Endometrial microvascular endothelial cells (primary cell): ENCODE data around the gene ERMAP. TPM values are rescaled to one million over a fixed set of nuclear protein-coding genes. Genes with fewer than 3 reads are reported as not detected.

Experiments
- total RNA-seq: library from RNA; depleted of rRNA; stranded (reverse); fragments of >200 nt; gene quantifications from one replicate; pipeline ENCODE4 v1.2.3, GENCODE V29; 2015; ENCODE audit errors: inconsistent ontology term

The ERMAP gene
- total RNA-seq, 1 donor from 2014 or later = 9.7 TPM

Other genes with a start within 250 kb of the ERMAP start
- 73.4 TPM for gene PPIH, start 158.7 kb upstream of the ERMAP start, total RNA-seq
- 532 TPM for gene YBX1, start 134.7 kb upstream of the ERMAP start, total RNA-seq
- not detected for gene CLDN19, start 76.9 kb upstream of the ERMAP start, total RNA-seq
- gene P3H1, start 50.1 kb upstream of the ERMAP start, total RNA-seq = 111 TPM
- gene C1orf50, start 49.9 kb upstream of the ERMAP start, total RNA-seq = 10.1 TPM
- not detected for gene TMEM269, start 32.1 kb upstream of the ERMAP start, total RNA-seq
- 13.8 TPM for gene SVBP, start 275 bp downstream of the ERMAP start, total RNA-seq
- 4.9 TPM for gene ZNF691, start 29.5 kb downstream of the ERMAP start, total RNA-seq
- 39.0 TPM for gene SLC2A1, start 141.7 kb downstream of the ERMAP start, total RNA-seq